ENCODE measurements around the gene PHLDA2. TPM values are rescaled to one million over a fixed set of nuclear protein-coding genes. Genes with fewer than 3 reads are reported as not detected.

Gene PHLDA2
- total RNA-seq, 1 experiment from 2014 or later = 309 TPM

GRCh38 chr11:2949920-2950319 is 20.7 kb upstream of the PHLDA2 start:
- H3K4me2 ChIP-seq (ENCODE audit: low read length) = no peak overlapping the region

More at GRCh38 chr11:2949920-2950319, 20.7 kb upstream of the PHLDA2 start:
- Histone ChIP-seq H4K20me1 (ENCODE audit: insufficient read depth) (no peaks in the 10 kb centered on the region), H3K27ac (ENCODE audit: low read depth, low read length) (no peak overlapping the region), H3K9me3 (ENCODE audit: control insufficient read depth in 1 of 2, insufficient read depth in 1 of 2, low read depth in 1 of 2, low read length in 2 of 2) (no peaks in the 10 kb centered on the region), H3K79me2 (ENCODE audit: insufficient read depth, low read length) (peaks cover 35% of the 10 kb centered on the region; the same call in 1 of the 2 replicates), H3K27me3 (ENCODE audit: insufficient read depth, low read length) (no peaks in the 10 kb centered on the region), H3K4me3 (replicated peaks in 1 of 2; ENCODE audit: low read depth in 1 of 2, low read length in 2 of 2) (no peak overlapping the region), H3K9ac (ENCODE audit: low read length) (no peak overlapping the region), H3K9me2 (ENCODE audit: insufficient read depth) (no peaks in the 10 kb centered on the region), H3K36me3 (ENCODE audit: control insufficient read depth in 1 of 2, insufficient read depth in 2 of 2, low read length in 2 of 2) (peaks cover 43 to 61% of the 10 kb centered on the region in 2 experiments; a peak in 3 of 4 replicates), H3K4me1 (ENCODE audit: control insufficient read depth in 1 of 2, insufficient read depth in 2 of 2, low read length in 2 of 2) (peaks cover 0 to 16% of the 10 kb centered on the region in 2 experiments; a peak in 1 of 4 replicates), H2AFZ (ENCODE audit: low read depth, low read length, poor library complexity, severe bottlenecking) (no peak overlapping the region)
- RAD21 ChIA-PET (ENCODE audit: low non-redundant PET in 1 of 2, low total read pairs in 2 of 2, uncharacterized antibody in 2 of 2, unreplicated experiment in 2 of 2) = no interaction called here
- POLR2A ChIA-PET = no interaction called here
- intact Hi-C loops (cut with micrococcal nuclease) = no loop called here
- TF ChIP-seq MAX (IDR thresholded peaks at IDR 0.05) (no peak), JUND (IDR thresholded peaks at IDR 0.05) (no peak), FOSL1 (IDR thresholded peaks at IDR 0.05; ENCODE audit: low read depth) (no peak), ZNF274 (IDR thresholded peaks at IDR 0.05; ENCODE audit: low read depth, low read length) (no peak), ELF1 (IDR thresholded peaks at IDR 0.05; ENCODE audit: borderline replicate concordance, low read depth) (no peak), SRF (IDR thresholded peaks at IDR 0.05; ENCODE audit: low read depth) (no peak), REST (IDR thresholded peaks at IDR 0.05; ENCODE audit: low read depth) (no peak), ZBTB33 (IDR thresholded peaks at IDR 0.05; ENCODE audit: extremely low read depth, insufficient replicate concordance, low read length) (no peak), SP1 (IDR thresholded peaks at IDR 0.05; ENCODE audit: low read depth) (no peak), EZH2phosphoT487 (IDR thresholded peaks at IDR 0.05; ENCODE audit: borderline replicate concordance) (no peak), RAD21 (IDR thresholded peaks at IDR 0.05; ENCODE audit: low read depth) (no peak), EGR1 (IDR thresholded peaks at IDR 0.05; ENCODE audit: low read depth) (no peak), CEBPB (IDR thresholded peaks at IDR 0.05; ENCODE audit: low read depth) (no peak), CBX3 (IDR thresholded peaks at IDR 0.05; ENCODE audit: low read depth) (no peak), CTCF (IDR thresholded peaks at IDR 0.05 in 2 of 3, conservative IDR thresholded peaks at IDR 0.05 in 1 of 3; ENCODE audit: borderline replicate concordance in 1 of 3, insufficient read depth in 1 of 3, low read depth in 2 of 3, low read length in 2 of 3) (no peak), EZH2 (IDR thresholded peaks at IDR 0.05) (no peak), YY1 (IDR thresholded peaks at IDR 0.05; ENCODE audit: extremely low read depth, insufficient replicate concordance, low read depth, low read length) (no peak)
- CTCF ChIA-PET = no interaction called here
- no peak for DNase-seq (ENCODE audit: low read depth, low spot score)
- BruUV-seq (replicated peaks) = no TSS peak
- ATAC-seq = no peak
